ENCODE measurements around the gene SSMEM1.
"Not testable (repeated sequence)": the region's sequence is repeated elsewhere in the genome, so short reads cannot be mapped to it uniquely, and the experiment has no call there.

Gene SSMEM1

GRCh38 chr7:130243486-130243885 lies 35.8 kb downstream of the SSMEM1 start:
- not testable (repeated sequence) for DNase-seq (ENCODE audit: low read depth in 1 of 2, low spot score in 1 of 2)

- not testable (repeated sequence) for DNase-seq (ENCODE audit: low read depth in 1 of 2, low spot score in 1 of 2)
Measured at GRCh38 chr7:130246491-130246890, 38.8 kb downstream of the SSMEM1 start.

- not testable (repeated sequence) for DNase-seq (ENCODE audit: low read depth in 1 of 2, low spot score in 1 of 2)
Measured at GRCh38 chr7:130248842-130249241, 41.2 kb downstream of the SSMEM1 start.

DNA sequence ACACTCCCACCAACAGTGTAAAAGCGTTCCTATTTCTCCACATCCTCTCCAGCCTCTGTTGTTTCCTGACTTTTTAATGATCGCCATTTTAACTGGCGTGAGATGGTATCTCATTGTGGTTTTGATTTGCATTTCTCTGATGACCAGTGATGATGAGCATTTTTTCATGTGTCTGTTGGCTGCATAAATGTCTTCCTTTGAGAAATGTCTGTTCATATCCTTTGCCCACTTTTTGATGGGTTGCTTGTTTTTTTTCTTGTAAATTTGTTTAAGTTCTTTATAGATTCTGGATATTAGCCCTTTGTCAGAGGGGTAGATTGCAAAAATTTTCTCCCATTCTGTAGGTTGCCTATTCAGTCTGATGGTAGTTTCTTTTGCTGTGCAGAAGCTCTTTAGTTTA lies 42.0 kb downstream of the SSMEM1 start:
- not testable (repeated sequence) for DNase-seq (ENCODE audit: low read depth in 1 of 2, low spot score in 1 of 2)

DNA sequence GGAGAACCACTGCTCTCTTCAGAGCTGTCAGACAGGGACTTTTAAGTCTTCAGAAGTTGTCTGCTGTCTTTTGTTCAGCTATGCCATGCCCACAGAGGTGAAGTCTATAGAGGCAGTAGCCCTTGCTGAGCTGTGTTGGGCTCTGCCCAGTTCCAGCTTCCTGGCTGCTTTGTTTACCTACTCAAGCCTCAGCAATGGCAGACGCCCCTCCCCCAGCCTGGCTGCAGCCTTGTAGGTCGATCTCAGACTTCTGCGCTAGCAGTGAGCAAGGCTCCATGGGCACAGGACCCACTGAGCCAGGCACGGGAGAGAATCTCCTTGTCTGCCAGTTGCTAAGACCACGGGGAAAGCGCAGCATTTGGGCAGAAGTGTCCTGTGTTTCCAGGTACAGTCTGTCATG lies 46.9 kb downstream of the SSMEM1 start:
- no peak for DNase-seq (ENCODE audit: low read depth in 1 of 2, low spot score in 1 of 2)

GRCh38 chr7:130256704-130257103 lies 49.0 kb downstream of the SSMEM1 start:
- DNase-seq (ENCODE audit: low read depth in 1 of 2, low spot score in 1 of 2), result no peak

- no peak for DNase-seq (ENCODE audit: low read depth in 1 of 2, low spot score in 1 of 2)
Measured at GRCh38 chr7:130258494-130259078, 50.9 kb downstream of the SSMEM1 start.

GRCh38 chr7:130262448-130262847 lies 54.8 kb downstream of the SSMEM1 start:
- DNase-seq (ENCODE audit: low read depth in 1 of 2, low spot score in 1 of 2), result no peak

GRCh38 chr7:130263130-130263529 lies 55.5 kb downstream of the SSMEM1 start:
- no peak for DNase-seq (ENCODE audit: low read depth in 1 of 2, low spot score in 1 of 2)

All from activated CD4-positive, alpha-beta T cell treated with anti-CD3 and anti-CD28 coated beads, Interleukin-2, amount 50 U/mL, for 24 hours (primary cell).